Testis (tissue), 3 donors: ENCODE measurements around the gene SMAD7. TPM values are rescaled to one million over a fixed set of nuclear protein-coding genes. Genes with fewer than 3 reads are reported as not detected.
A peak's percentile ranks its signal among the peaks of the same experiment; 100 is the strongest.

Source experiments
- DNase-seq: peaks from one replicate; pipeline ENCODE4 v3.0.0-alpha.2; 2019
- H3K27ac ChIP-seq, 2 donors: fragments of 200-600 bp; sonication (generic); one replicate each; pipeline ENCODE4 v1.5.1; 2019
- H3K27me3 ChIP-seq: fragments of 200-600 bp; sonication (generic); one replicate; pipeline ENCODE4 v1.5.1; 2019
- H3K36me3 ChIP-seq: fragments of 200-600 bp; sonication (generic); one replicate; pipeline ENCODE4 v1.5.1; 2017; ENCODE audit warnings: low read depth; ENCODE audit errors: missing control alignments
- H3K4me1 ChIP-seq: fragments of 200-600 bp; sonication (generic); one replicate; pipeline ENCODE4 v1.5.1; 2019
- H3K4me3 ChIP-seq, 2 donors: fragments of 200-600 bp; sonication (generic); one replicate each; pipeline ENCODE4 v1.5.1; 2017 to 2019
- H3K9me3 ChIP-seq: fragments of 200-600 bp; sonication (generic); one replicate; pipeline ENCODE4 v1.5.1; 2017
- POLR2A ChIP-seq: fragments of 450-650 bp; IDR thresholded peaks from one replicate; pipeline ENCODE4 v1.6.1; 2017; ENCODE audit warnings: antibody characterized with exemption, mild to moderate bottlenecking, moderate library complexity
- WGBS, 2 donors: methylation state at CpG; one replicate each; pipeline ENCODE4 v1.1.5; 2018; 5-methylcytosine and 5-hydroxymethylcytosine counted together
- intact Hi-C: fragments of 100-400 bp; cut with DNase I; formaldehyde crosslinking; loops from one replicate; pipeline ENCODE4 v1.15.1; 2023; ENCODE audit warnings: low total_unique reads
- polyA plus RNA-seq: library from polyadenylated mRNA; stranded (reverse); fragments of 350-450 nt; fragmentation: Illumina TruSeq; extraction: RNeasy Lipid Tissue Mini Kit (QIAGEN cat#74804); gene quantifications from one replicate; pipeline ENCODE4 v1.2.3, GENCODE V29; 2014; ENCODE audit warnings: low read depth, low replicate concordance; ENCODE audit not compliant: insufficient read depth
- total RNA-seq, 2 donors: library from RNA; depleted of rRNA; stranded (reverse); fragments of >200 nt; gene quantifications; one replicate each; pipeline ENCODE4 v1.2.3, GENCODE V29; 2016
- TF ChIP-seq, protein P1 (sequence below), 3 experiments: fragments of 450-650 bp in 2 of 3; fragments of 200-600 bp in 1 of 3; sonication (generic) in 1 of 3; IDR thresholded peaks; one replicate each; pipeline ENCODE4 v1.5.1; 2016 to 2019; ENCODE audit warnings: antibody characterized with exemption in 3 of 3, mild to moderate bottlenecking in 2 of 3, moderate library complexity in 1 of 3

SMAD7 gene
- total and polyA plus RNA-seq, 3 donors from 2014 or later: 7.5 to 14.6 (median 9.8) TPM

DNA sequence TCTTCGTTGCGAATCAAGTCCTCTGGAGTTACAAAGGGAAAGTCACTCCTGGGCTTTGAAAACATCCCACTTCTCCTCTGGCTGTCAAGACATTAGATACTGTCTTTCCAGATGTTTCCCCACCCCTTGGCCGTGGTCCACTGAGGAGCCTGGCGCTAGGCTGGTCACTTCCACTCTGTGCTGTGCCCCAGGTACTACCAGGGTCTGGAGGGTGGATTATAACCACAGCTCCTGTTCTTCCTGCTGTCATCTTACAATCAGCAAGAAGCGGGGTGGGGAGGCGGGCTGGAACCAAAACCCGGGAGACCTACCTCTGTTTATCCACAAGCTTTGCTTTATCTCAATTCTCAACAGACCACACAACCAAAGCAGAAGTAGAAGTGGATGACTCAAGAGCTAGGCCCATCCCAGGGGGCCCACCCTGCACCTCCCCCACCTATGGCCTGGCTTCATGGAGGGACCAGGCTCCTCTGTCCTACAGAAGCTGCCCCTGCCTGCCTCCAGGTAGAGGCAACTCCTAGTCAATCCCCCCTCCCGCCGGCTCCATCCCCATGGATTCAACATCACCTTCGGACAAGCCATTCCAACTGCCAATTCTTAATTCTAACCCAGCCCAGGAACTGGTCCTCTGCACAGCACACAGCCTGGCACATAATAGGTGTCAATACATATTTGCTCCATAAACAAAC lies 17.8 kb downstream of the SMAD7 start:
- no peaks in the 10 kb centered on the region for H3K9me3 ChIP-seq
- WGBS, 2 donors: 73 to 84% methylated on average over 10 of the region's 10 CpGs
- TF ChIP-seq POLR2A: no peak
- TF ChIP-seq, protein P1, sequence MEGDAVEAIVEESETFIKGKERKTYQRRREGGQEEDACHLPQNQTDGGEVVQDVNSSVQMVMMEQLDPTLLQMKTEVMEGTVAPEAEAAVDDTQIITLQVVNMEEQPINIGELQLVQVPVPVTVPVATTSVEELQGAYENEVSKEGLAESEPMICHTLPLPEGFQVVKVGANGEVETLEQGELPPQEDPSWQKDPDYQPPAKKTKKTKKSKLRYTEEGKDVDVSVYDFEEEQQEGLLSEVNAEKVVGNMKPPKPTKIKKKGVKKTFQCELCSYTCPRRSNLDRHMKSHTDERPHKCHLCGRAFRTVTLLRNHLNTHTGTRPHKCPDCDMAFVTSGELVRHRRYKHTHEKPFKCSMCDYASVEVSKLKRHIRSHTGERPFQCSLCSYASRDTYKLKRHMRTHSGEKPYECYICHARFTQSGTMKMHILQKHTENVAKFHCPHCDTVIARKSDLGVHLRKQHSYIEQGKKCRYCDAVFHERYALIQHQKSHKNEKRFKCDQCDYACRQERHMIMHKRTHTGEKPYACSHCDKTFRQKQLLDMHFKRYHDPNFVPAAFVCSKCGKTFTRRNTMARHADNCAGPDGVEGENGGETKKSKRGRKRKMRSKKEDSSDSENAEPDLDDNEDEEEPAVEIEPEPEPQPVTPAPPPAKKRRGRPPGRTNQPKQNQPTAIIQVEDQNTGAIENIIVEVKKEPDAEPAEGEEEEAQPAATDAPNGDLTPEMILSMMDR (IDR thresholded peaks at IDR 0.05): no peak
- intact Hi-C loops: no loop called here
- H3K4me3 ChIP-seq: no peak overlapping the region
- H3K4me1 ChIP-seq: peaks cover 48% of the 10 kb centered on the region
- no peaks in the 10 kb centered on the region for H3K36me3 ChIP-seq
- peak overlapping the region in 1 of 2 donors; percentile 78 for H3K27ac ChIP-seq
- no peak for DNase-seq
- no peaks in the 10 kb centered on the region for H3K27me3 ChIP-seq

DNA sequence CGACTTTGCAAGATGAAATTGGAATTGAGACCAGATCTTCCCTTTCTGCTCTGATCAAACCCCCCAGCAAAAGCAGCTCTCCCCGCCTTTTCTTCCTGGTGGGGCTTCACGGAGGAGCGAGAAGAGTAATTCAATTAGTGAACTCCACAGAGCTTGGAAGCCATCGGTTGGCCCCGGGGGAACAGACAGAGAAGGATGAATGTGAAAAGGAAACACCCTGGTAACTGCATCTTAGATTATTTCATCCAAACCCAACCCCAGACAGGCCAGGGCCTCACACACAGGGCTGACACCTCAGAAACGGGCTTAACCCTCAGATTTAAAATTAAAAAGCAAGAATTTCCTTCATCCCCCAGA lies 18.3 kb downstream of the SMAD7 start:
- no peaks in the 10 kb centered on the region for H3K36me3 ChIP-seq
- no peak for DNase-seq
- intact Hi-C loops: no loop called here
- no peaks in the 10 kb centered on the region for H3K27me3 ChIP-seq
- no peak overlapping the region for H3K4me3 ChIP-seq
- H3K27ac ChIP-seq: no peak overlapping the region
- 61% methylated on average over 7 of the region's 7 CpGs for WGBS, 2 donors
- TF ChIP-seq, protein P1 (IDR thresholded peaks at IDR 0.05): no peak
- TF ChIP-seq POLR2A: no peak
- no peaks in the 10 kb centered on the region for H3K9me3 ChIP-seq
- peaks cover 54% of the 10 kb centered on the region for H3K4me1 ChIP-seq

DNA sequence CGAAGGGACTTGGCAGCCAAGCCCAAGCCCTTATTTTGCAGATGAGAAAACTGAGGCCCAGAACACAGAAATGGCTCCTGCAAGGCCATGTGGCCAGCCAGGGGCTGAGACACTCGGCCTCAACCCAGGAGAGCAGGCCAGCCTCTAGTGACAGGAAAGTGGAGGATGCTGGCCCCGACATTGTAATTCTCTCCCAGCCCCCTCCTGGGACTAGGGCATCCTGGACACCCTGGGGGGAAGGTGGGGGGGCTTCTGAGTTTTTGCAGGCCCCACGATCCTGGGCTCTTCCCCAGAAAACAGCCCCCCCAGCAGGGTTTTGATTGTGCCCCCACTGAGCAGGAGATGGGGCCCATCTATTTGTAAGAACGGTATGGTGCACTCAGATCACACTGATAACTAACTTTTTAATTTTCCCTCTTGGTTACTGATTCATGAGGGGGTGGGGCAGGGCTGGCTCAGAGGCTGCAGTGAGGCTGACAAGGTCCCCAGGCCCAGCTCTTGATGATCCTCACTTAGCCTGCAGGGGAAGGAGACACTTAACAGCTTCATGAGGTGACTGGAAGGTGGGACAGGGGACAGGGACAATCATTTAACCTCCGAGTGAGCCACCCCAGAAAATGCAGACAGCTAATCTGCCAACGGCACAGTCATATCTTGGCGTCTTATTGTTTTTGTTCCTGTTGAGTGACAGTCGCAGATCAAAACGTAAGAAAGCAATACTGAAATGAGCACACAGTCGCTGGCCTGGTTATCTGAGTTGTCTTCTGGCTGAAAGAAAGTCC lies 18.9 kb downstream of the SMAD7 start:
- WGBS, 2 donors: 62 to 68% methylated on average over 10 to 11 of the region's 11 CpGs
- TF ChIP-seq, protein P1 (IDR thresholded peaks at IDR 0.05): no peak
- TF ChIP-seq POLR2A: no peak
- Histone ChIP-seq H3K9me3 (no peaks in the 10 kb centered on the region), H3K27ac (no peak overlapping the region), H3K4me3 (no peak overlapping the region), H3K36me3 (no peaks in the 10 kb centered on the region), H3K27me3 (no peaks in the 10 kb centered on the region), H3K4me1 (peaks cover 55% of the 10 kb centered on the region)
- intact Hi-C loops: no loop called here
- no peak for DNase-seq

DNA sequence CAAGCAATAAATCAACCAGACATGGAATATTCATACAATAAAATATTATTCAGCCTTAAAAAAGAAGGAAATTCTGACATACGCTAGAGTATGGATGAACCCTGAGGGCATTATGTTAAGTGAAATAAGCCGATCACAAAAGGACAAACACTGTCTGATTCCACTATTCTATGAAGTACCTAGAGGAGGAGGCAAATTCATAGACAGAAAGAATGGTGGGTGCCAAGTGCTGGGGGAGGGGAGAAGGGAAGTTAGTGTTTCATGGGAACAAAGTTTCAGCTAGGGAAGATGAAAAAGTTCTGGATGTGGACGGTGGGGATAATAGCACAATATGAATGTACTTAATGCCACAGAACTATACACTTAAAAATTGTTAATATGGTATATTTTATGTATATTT lies 19.8 kb downstream of the SMAD7 start:
- intact Hi-C loops: no loop called here
- H3K4me1 ChIP-seq: peaks cover 59% of the 10 kb centered on the region

More for the DNA sequence above, 19.8 kb downstream of the SMAD7 start:
- 74 to 81% methylated on average over 3 of the region's 3 CpGs for WGBS, 2 donors
- Histone ChIP-seq H3K36me3 (no peaks in the 10 kb centered on the region), H3K27ac (no peak overlapping the region), H3K27me3 (no peaks in the 10 kb centered on the region), H3K9me3 (no peaks in the 10 kb centered on the region), H3K4me3 (no peak overlapping the region)
- DNase-seq: no peak
- no peak for TF ChIP-seq POLR2A
- TF ChIP-seq, protein P1 (IDR thresholded peaks at IDR 0.05): no peak
